GM19397 (cell line): Measurements from ENCODE around the gene DBF4B.

Experiments used
- ATAC-seq: cut with Tn5 transposase; IDR thresholded peaks from one replicate; pipeline ENCODE4 v1.9.1; 2021; ENCODE audit warnings: mild to moderate bottlenecking, moderate library complexity; ENCODE audit not compliant: unreplicated experiment

The DBF4B gene

GRCh38 chr17:44795421-44795820 lies 87.0 kb downstream of the DBF4B start:
- ATAC-seq = no peak

GRCh38 chr17:44795928-44796327 lies 87.5 kb downstream of the DBF4B start:
- ATAC-seq = no peak

- ATAC-seq = no peak
These were observed 88.3 kb downstream of the DBF4B start for GRCh38 chr17:44796731-44797130.

GRCh38 chr17:44797802-44798201 lies 89.3 kb downstream of the DBF4B start:
- no peak for ATAC-seq

GRCh38 chr17:44798356-44798755 lies 89.9 kb downstream of the DBF4B start:
- ATAC-seq = no peak
